ENCODE data around the gene CSTPP1. TPM values are rescaled to one million over a fixed set of nuclear protein-coding genes. Genes with fewer than 3 reads are reported as not detected.

The CSTPP1 gene
- total and polyA plus RNA-seq, 2 donors (not counting 3 experiments of a cell fraction or from before 2014, with no cell fraction given): 25.9 to 38.2 TPM

GRCh38 chr11:47184711-47185304 is 248.2 kb downstream of the CSTPP1 start:
- Histone ChIP-seq H2AFZ (ENCODE audit: low read depth, low read length) (no peak overlapping the region), H3K36me3 (ENCODE audit: control insufficient read depth in 2 of 2, extremely low read depth in 1 of 2, insufficient read depth in 2 of 2, low read length in 2 of 2) (peaks cover 0 to 5% of the 10 kb centered on the region in 2 experiments), H4K20me1 (replicated peaks; ENCODE audit: control insufficient read depth, extremely low read depth, insufficient read depth, low read length) (no peaks in the 10 kb centered on the region), H3K9ac (replicated peaks; ENCODE audit: extremely low read depth, insufficient read depth, low read length) (peak overlapping the region; percentile 58), H3K9me1 (replicated peaks; ENCODE audit: control insufficient read depth, extremely low read depth, insufficient read depth, low read length) (no peaks in the 10 kb centered on the region), H3K9me3 (replicated peaks; ENCODE audit: control insufficient read depth, insufficient read depth, low read length) (no peaks in the 10 kb centered on the region), H3K4me3 (replicated peaks in 1 of 3; ENCODE audit: insufficient read depth in 1 of 3, low read depth in 1 of 3, low read length in 3 of 3) (peak overlapping the region in 2 of 3 experiments; percentile 65 to 67), H3K27ac (ENCODE audit: insufficient read depth, low read depth, low read length) (no peak overlapping the region), H3K4me2 (ENCODE audit: insufficient read depth, low read length) (peak overlapping the region; percentile 77), H3K27me3 (ENCODE audit: control insufficient read depth in 2 of 2, insufficient read depth in 2 of 2, low read length in 2 of 2) (peaks cover 0 to 3% of the 10 kb centered on the region in 2 experiments), H3K4me1 (ENCODE audit: control insufficient read depth, extremely low read depth, insufficient read depth, low read length) (peaks cover 16% of the 10 kb centered on the region), H3K79me2 (ENCODE audit: control insufficient read depth, insufficient read depth, low read length) (no peaks in the 10 kb centered on the region)
- DNase-seq (ENCODE audit: low read depth, low spot score): no peak
- dilution Hi-C loops (cut with MboI; ENCODE audit: extremely low pct_ligation_motif_present, low sequenced_read_pairs): no loop called here
- ChIA-PET POLR2A (interaction anchor here (1.6 kb wide), 1 partner anchor 30 kb away, joined by 5 read pairs; the partner anchor contains the start of gene DDB2), CTCF (interaction anchor here (0.8 to 2.1 kb wide), 8 partner anchors 11 to 170 kb away, joined by 3 to 11 read pairs (median 5); partner anchors contain the start of genes DDB2 and NR1H3)
- intact Hi-C loops (cut with micrococcal nuclease): loop anchor here (1.0 kb wide), 1 partner anchor 8 kb away; no protein-coding TSS in a partner anchor
- TF ChIP-seq POLR2A (IDR thresholded peaks at IDR 0.05; ENCODE audit: low read depth, low read length) (no peak), JUN (IDR thresholded peaks at IDR 0.05; ENCODE audit: borderline replicate concordance, insufficient read depth, insufficient read length, low read depth) (no peak), EZH2 (IDR thresholded peaks at IDR 0.05; ENCODE audit: borderline replicate concordance, low read depth, low read length, severe bottlenecking) (no peak), MYC (IDR thresholded peaks at IDR 0.05; ENCODE audit: low read depth, low read length) (no peak), CTCF (IDR thresholded peaks at IDR 0.05; ENCODE audit: extremely low read depth in 1 of 2, insufficient read depth in 1 of 2, low read depth in 1 of 2, low read length in 2 of 2) (no peak), MAX (IDR thresholded peaks at IDR 0.05; ENCODE audit: insufficient read depth, insufficient read length) (no peak), POLR2AphosphoS5 (IDR thresholded peaks at IDR 0.05; ENCODE audit: insufficient read depth, low read depth, low read length) (no peak)
- BruUV-seq (replicated peaks): no TSS peak
- FAIRE-seq: no peak

Data from endothelial cell of umbilical vein (primary cell).